T-helper 17 cell (primary cell): Measurements from ENCODE around the gene NXPH4. TPM values are rescaled to one million over a fixed set of nuclear protein-coding genes. Genes with fewer than 3 reads are reported as not detected.

Source experiments
- ATAC-seq: fragments of 150-1000 bp; cut with Tn5 transposase; 2 replicates; pipeline ENCODE4 v1.10.0; 2021; ENCODE audit warnings: mild to moderate bottlenecking, moderate library complexity
- DNase-seq, 3 donors: peaks; one replicate each; pipeline versions ENCODE4 v3.0.0 to v3.0.0-alpha.2; 2020 to 2021
- H3K9me3 ChIP-seq: one replicate; pipeline ENCODE4 v1.7.0; 2013; ENCODE audit warnings: low read length, mild to moderate bottlenecking; ENCODE audit not compliant: control insufficient read depth, poor library complexity, severe bottlenecking
- H3K27ac Mint-ChIP-seq: one replicate; pipeline ENCODE4 v1.8.0; 2022; ENCODE audit warnings: mild to moderate bottlenecking, moderate library complexity, mixed read lengths
- H3K27me3 Mint-ChIP-seq: one replicate; pipeline ENCODE4 v1.8.0; 2022; ENCODE audit warnings: mixed read lengths
- H3K36me3 Mint-ChIP-seq: one replicate; pipeline ENCODE4 v1.8.0; 2022; ENCODE audit warnings: low read depth, mixed read lengths
- H3K4me1 Mint-ChIP-seq: one replicate; pipeline ENCODE4 v1.8.0; 2022; ENCODE audit warnings: mild to moderate bottlenecking, mixed read lengths
- H3K4me3 Mint-ChIP-seq: one replicate; pipeline ENCODE4 v1.8.0; 2022; ENCODE audit warnings: mild to moderate bottlenecking, moderate library complexity, mixed read lengths
- total RNA-seq, 4 donors: library from RNA in 2 of 4; stranded (reverse) in 2 of 4; gene quantifications; one replicate each; pipeline ENCODE4 v1.2.3 and lab custom pipeline; 2022 to 2026

NXPH4 gene
- total RNA-seq, 2 donors from 2014 or later = not detected

DNA sequence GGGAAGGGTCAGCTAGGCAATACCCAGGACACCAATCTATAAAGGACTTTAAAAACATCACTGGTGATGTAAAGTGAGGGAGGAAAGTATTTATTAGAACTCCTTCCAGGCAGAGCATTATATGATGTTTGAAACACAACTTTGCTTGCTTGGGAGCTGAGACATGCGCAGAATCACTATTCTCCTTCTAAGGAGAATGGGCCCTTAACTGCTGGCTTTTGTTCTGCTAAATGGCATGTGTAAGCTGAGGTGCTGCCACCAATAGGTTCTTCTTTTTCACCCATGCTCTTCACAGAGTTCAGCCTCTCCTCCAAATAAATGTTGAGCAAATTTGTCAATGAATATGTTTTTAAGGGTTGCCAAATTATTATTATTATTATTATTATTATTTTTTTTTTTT, 30.4 kb downstream of the NXPH4 start:
- no peak for ATAC-seq
- H3K36me3 Mint-ChIP-seq = peaks cover 2% of the 10 kb centered on the region
- H3K27ac Mint-ChIP-seq = no peak overlapping the region
- DNase-seq = no peak
- H3K4me1 Mint-ChIP-seq = peaks cover 23% of the 10 kb centered on the region
- no peak overlapping the region for H3K4me3 Mint-ChIP-seq
- H3K9me3 ChIP-seq = no peaks in the 10 kb centered on the region
- peaks cover 30% of the 10 kb centered on the region for H3K27me3 Mint-ChIP-seq

DNA sequence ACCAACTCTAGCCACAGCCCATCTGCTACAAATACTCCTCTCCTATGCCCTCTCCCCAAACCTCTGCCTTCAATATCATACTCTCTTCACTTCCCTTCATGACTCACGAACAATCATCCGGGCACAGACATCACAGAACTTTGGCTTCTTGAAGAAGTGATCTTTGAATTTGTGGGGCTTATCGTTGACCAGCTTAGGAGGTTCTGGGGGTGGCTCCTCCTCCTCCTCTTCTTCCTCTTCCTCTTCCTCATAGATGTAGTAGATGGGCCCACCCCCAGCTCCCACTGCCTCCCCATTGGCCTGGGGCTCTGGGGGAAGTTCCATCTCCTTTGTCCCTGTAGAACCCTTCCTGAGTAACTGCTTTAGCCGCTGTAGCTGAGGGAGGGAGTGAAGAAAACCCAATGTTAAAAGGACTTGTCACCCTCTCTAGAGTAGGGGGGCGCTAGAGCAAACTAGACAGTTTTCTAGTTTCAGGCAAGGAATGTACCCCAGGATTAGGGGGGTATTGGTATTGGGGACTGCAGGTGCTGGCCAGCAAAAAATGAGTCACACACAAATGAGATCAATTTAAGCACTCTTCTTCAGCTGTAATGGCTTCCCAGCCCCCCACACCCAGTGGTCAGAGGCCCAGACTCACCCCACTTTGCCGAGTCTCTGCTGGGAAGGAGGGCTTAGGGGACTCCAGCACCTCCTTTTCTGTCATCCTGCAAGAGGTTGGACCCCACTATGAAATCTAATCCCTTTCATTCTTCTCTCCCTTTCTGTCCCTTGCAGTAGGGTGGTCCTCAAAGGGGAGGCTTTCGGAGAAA, 32.5 kb downstream of the NXPH4 start:
- DNase-seq (no peak), ATAC-seq (no peak)
- Mint-ChIP-seq H3K4me1 (peaks cover 8% of the 10 kb centered on the region), H3K27me3 (peaks cover 12% of the 10 kb centered on the region), H3K27ac (peak overlapping the region; percentile 24), H3K36me3 (peaks cover 2% of the 10 kb centered on the region), H3K4me3 (no peak overlapping the region)
- H3K9me3 ChIP-seq = no peaks in the 10 kb centered on the region

DNA sequence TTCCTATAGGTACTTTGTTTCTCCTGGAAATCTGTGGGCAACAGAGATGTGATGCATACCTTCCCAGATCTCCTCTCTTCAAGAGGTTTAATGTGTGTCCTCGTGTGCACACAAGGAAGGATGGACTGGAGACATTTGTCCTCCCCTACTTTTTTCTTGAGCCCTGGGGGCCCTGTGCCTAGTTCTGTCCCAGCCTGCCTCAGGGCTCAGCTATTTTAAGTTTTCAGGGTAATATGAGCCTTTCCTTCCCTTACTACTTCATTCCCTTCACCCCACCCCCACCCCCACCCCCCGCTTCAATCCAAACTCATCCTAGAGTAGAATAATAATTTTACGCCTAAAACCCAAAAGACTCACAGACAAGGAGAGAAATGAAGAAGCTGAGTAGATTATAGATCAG, 33.9 kb downstream of the NXPH4 start:
- peaks cover 6% of the 10 kb centered on the region for H3K4me1 Mint-ChIP-seq
- H3K36me3 Mint-ChIP-seq = peaks cover 4% of the 10 kb centered on the region
- DNase-seq = no peak
- no peak for ATAC-seq
- no peak overlapping the region for H3K27ac Mint-ChIP-seq
- H3K4me3 Mint-ChIP-seq = no peak overlapping the region
- H3K9me3 ChIP-seq = no peaks in the 10 kb centered on the region
- H3K27me3 Mint-ChIP-seq = peaks cover 5% of the 10 kb centered on the region

DNA sequence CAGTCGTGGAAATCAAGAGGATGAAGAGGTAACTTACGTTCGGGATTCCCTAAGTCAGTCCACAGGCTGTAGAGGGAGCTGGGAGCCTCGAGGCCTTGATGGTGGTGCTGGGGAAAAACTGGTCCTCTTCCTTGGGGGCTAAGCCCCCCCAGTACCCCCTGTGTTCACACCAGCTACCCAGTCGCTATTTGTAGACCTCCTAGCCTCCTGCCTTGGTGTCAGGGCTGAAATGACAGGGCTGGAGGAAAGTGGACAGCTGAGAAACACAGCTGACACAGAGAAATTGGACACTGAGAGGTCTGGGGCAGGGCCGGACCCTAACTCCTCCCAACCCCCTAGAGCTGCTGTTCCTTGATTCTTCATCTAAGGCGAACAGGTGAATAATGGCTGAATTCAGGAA, 34.4 kb downstream of the NXPH4 start, which contains the start of gene STAC3:
STAC3 (minus strand) TSS at position 232 of the 400 bp plus-strand sequence. CDS start 1,551 bp downstream, outside the sequence.
- H3K27me3 Mint-ChIP-seq = peaks cover 5% of the 10 kb centered on the region
- H3K4me1 Mint-ChIP-seq = peaks cover 6% of the 10 kb centered on the region
- no peak for DNase-seq
- no peak for ATAC-seq
- no peak within 1 kb of the TSS for H3K27ac Mint-ChIP-seq
- no peaks in the 10 kb centered on the region for H3K9me3 ChIP-seq
- H3K4me3 Mint-ChIP-seq = no peak within 1 kb of the TSS
- peaks cover 4% of the 10 kb centered on the region for H3K36me3 Mint-ChIP-seq

- Mint-ChIP-seq H3K4me1 (no peaks in the 10 kb centered on the region), H3K4me3 (no peak overlapping the region), H3K36me3 (peaks cover 4% of the 10 kb centered on the region), H3K27ac (no peak overlapping the region), H3K27me3 (no peaks in the 10 kb centered on the region)
- H3K9me3 ChIP-seq = no peaks in the 10 kb centered on the region
- ATAC-seq (no peak), DNase-seq (no peak)
These were observed 38.1 kb downstream of the NXPH4 start for GRCh38 chr12:57254506-57255280.

- H3K27ac Mint-ChIP-seq = no peak overlapping the region
- ATAC-seq (no peak), DNase-seq (no peak)
- no peaks in the 10 kb centered on the region for H3K9me3 ChIP-seq
- H3K36me3 Mint-ChIP-seq = peaks cover 4% of the 10 kb centered on the region
- H3K4me3 Mint-ChIP-seq = no peak overlapping the region
- H3K4me1 Mint-ChIP-seq = no peaks in the 10 kb centered on the region
- no peaks in the 10 kb centered on the region for H3K27me3 Mint-ChIP-seq
These were observed 39.3 kb downstream of the NXPH4 start for GRCh38 chr12:57255916-57256315.

- ATAC-seq = no peak
- Mint-ChIP-seq H3K36me3 (peaks cover 4% of the 10 kb centered on the region), H3K27me3 (no peaks in the 10 kb centered on the region), H3K4me1 (peaks cover 3% of the 10 kb centered on the region), H3K27ac (no peak overlapping the region), H3K4me3 (no peak overlapping the region)
- no peak for DNase-seq
- no peaks in the 10 kb centered on the region for H3K9me3 ChIP-seq
These were observed 42.7 kb downstream of the NXPH4 start for GRCh38 chr12:57258977-57259970.

DNA sequence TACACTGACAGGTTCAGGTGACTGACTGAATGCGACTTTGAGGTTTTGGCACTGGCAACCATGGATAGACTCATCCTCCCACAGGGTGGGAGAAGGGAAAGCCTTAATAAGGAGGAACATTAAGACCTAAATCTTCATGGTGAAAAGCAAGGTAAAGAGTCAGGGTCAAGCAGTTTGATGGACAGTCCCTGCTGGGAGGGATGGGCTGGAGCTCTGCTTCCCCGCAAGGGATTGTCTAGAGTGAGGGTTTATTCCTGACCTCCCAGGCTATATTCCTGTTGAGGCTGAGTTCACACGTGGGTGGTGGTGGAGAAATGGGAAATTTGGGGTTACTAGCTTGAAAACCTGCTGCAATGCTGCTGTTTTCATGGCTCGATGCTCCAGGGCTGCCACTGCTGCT, 43.8 kb downstream of the NXPH4 start:
- Mint-ChIP-seq H3K4me1 (peaks cover 3% of the 10 kb centered on the region), H3K27me3 (no peaks in the 10 kb centered on the region), H3K4me3 (no peak overlapping the region), H3K36me3 (peaks cover 5% of the 10 kb centered on the region), H3K27ac (no peak overlapping the region)
- DNase-seq = no peak
- no peak for ATAC-seq
- H3K9me3 ChIP-seq = no peaks in the 10 kb centered on the region

DNA sequence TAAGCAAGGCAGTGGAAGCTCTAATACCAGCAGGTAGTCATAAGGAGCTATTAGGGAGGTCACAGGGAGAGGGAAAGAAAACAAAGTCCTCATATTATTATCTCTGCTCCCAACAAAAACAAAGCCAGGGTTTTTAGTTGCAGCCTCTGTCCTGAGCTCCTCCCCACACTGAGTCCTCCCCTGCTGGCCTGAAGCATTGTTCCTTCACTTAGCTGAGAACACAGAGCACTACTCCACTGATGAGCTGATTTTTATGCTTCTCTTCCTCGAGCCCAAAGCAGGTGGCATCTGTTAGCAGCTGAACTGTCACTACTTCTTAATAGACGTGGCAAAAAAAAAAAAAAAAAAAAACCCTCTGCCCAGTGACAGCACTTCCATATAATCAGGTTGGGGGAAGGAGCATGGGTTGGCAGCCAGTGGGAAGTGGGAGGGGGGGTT, 44.9 kb downstream of the NXPH4 start:
- ATAC-seq (no peak), DNase-seq (no peak)
- Mint-ChIP-seq H3K27me3 (no peaks in the 10 kb centered on the region), H3K4me1 (peaks cover 3% of the 10 kb centered on the region), H3K27ac (no peak overlapping the region), H3K36me3 (peaks cover 4% of the 10 kb centered on the region), H3K4me3 (no peak overlapping the region)
- H3K9me3 ChIP-seq = no peaks in the 10 kb centered on the region

- Mint-ChIP-seq H3K27ac (no peak overlapping the region), H3K4me1 (peaks cover 3% of the 10 kb centered on the region), H3K4me3 (no peak overlapping the region), H3K36me3 (peaks cover 6% of the 10 kb centered on the region), H3K27me3 (no peaks in the 10 kb centered on the region)
- no peak for ATAC-seq
- DNase-seq = no peak
- H3K9me3 ChIP-seq = no peaks in the 10 kb centered on the region
These were observed 45.7 kb downstream of the NXPH4 start for GRCh38 chr12:57262126-57262822.

GRCh38 chr12:57263096-57263495, 46.5 kb downstream of the NXPH4 start:
- H3K4me3 Mint-ChIP-seq = no peak overlapping the region
- no peak for ATAC-seq
- H3K9me3 ChIP-seq = no peaks in the 10 kb centered on the region
- no peak overlapping the region for H3K27ac Mint-ChIP-seq
- DNase-seq = no peak
- H3K4me1 Mint-ChIP-seq = peaks cover 3% of the 10 kb centered on the region
- no peaks in the 10 kb centered on the region for H3K27me3 Mint-ChIP-seq
- H3K36me3 Mint-ChIP-seq = peaks cover 6% of the 10 kb centered on the region

DNA sequence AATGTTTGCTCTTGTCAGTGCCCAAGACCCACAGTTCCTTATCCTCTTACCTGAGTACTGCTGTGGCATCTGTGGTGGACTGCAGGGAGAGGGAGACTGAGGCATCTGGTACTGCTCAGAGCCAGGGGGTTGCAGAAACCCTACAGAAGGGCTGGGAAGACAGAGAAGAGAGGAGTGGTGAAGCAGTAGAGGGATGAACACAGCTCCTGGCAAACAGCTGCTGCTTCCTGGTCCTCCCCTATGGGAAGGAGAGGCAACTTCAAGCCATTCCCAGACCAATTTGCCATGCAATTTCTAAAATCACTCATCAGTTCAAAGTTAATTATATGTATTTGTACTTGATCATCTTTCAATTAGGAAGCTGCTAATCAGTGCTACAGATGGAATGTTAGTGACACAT, 50.1 kb downstream of the NXPH4 start:
- DNase-seq = no peak
- no peaks in the 10 kb centered on the region for H3K9me3 ChIP-seq
- Mint-ChIP-seq H3K4me1 (peaks cover 3% of the 10 kb centered on the region), H3K36me3 (peaks cover 14% of the 10 kb centered on the region), H3K4me3 (no peak overlapping the region), H3K27ac (no peak overlapping the region), H3K27me3 (no peaks in the 10 kb centered on the region)
- no peak for ATAC-seq
